HL-60 (cell line): ENCODE data around the gene PIWIL4.

ENCODE experiments used
- DNase-seq, 2 experiments: peaks; one replicate each; pipeline ENCODE4 v3.0.0-alpha.2; 2010 to 2020; ENCODE audit warnings: low read depth in 1 of 2, low spot score in 1 of 2
- H3K27ac ChIP-seq: fragments of 250-450 bp; sonication (Bioruptor Pico); replicated peaks from 2 replicates; pipeline ENCODE4 v1.5.1; 2020; ENCODE audit warnings: mild to moderate bottlenecking, moderate library complexity
- H3K27me3 ChIP-seq: fragments of 250-450 bp; sonication (Bioruptor Pico); 2 replicates; pipeline ENCODE4 v1.5.1; 2021; ENCODE audit warnings: mild to moderate bottlenecking, moderate library complexity; ENCODE audit not compliant: insufficient read depth, poor library complexity, severe bottlenecking
- H3K4me3 ChIP-seq: replicated peaks from 2 replicates; pipeline ENCODE4 v1.5.1; 2011; ENCODE audit warnings: mild to moderate bottlenecking, control low read depth, low read length; ENCODE audit not compliant: insufficient read depth
- CTCF ChIP-seq: IDR thresholded peaks from one replicate; pipeline ENCODE4 v1.5.1; 2011; ENCODE audit warnings: low read length, control low read depth, inconsistent platforms; ENCODE audit not compliant: insufficient read depth
- GABPA ChIP-seq: IDR thresholded peaks from 2 replicates; pipeline ENCODE4 v1.6.1; 2012; ENCODE audit warnings: low read depth
- POLR2AphosphoS5 ChIP-seq: IDR thresholded peaks from 2 replicates; pipeline ENCODE4 v1.6.1; 2012; ENCODE audit warnings: low read depth
- REST ChIP-seq: IDR thresholded peaks from 2 replicates; pipeline ENCODE4 v1.6.1; 2012; ENCODE audit warnings: low read depth; ENCODE audit not compliant: insufficient replicate concordance
- SPI1 ChIP-seq: IDR thresholded peaks from 2 replicates; pipeline ENCODE4 v1.6.1; 2012; ENCODE audit warnings: low read depth, mild to moderate bottlenecking, borderline replicate concordance

Gene PIWIL4

GRCh38 chr11:94583866-94584500, 16.8 kb downstream of the PIWIL4 start:
- H3K27ac ChIP-seq: peak overlapping the region; percentile 90

DNA sequence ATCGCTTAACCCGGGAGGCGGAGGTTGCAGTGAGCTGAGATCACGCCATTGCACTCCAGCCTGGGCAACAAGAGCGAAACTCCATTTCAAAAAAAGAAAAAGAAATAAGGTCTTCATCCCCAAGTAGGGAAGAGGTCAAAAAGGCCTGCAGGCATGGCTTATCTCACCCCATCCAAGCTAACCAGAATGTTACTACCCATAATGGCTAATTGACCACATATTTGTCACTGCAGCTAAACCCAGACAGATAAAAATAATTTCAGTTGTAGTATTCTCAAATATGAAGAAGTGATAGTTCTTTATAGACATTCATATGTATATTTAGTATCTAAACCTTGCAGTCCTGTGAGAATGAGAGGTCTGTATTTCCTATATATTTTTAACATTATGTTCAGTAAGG, 17.8 kb downstream of the PIWIL4 start:
- Histone ChIP-seq H3K27me3 (no peaks in the 10 kb centered on the region), H3K4me3 (no peak overlapping the region), H3K27ac (peak overlapping the region; percentile 90)
- TF ChIP-seq CTCF (no peak), SPI1 (no peak), REST (no peak), GABPA (no peak), POLR2AphosphoS5 (no peak)
- DNase-seq: no peak

More at GRCh38 chr11:94583866-94584500, 16.8 kb downstream of the PIWIL4 start:
- H3K4me3 ChIP-seq: peak overlapping the region; percentile 22
- H3K27me3 ChIP-seq: no peaks in the 10 kb centered on the region
- peak in 1 of 2 experiments; percentile 81 for DNase-seq
- TF ChIP-seq GABPA (no peak), POLR2AphosphoS5 (peak; percentile 37; the same call in 1 of the 2 replicates), SPI1 (peak; percentile 10; the same call in 1 of the 2 replicates), REST (no peak), CTCF (no peak)

DNA sequence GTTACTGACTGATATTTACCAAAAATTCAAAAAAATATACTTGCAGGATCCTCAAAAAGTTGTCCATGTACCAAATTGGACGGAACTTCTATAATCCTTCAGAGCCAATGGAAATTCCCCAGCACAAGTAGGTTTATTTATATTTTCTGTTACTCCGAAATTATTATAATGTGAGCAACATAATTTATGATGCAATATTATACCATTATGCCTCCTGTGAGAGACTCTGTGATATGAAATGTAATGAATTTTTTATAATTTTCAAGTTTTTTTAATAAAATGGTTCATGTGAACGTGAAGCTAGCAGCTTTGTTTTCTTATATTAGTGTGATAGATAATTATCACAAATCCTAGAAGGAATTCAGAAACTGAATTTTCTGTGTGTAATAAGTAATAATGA, 18.2 kb downstream of the PIWIL4 start:
- H3K27me3 ChIP-seq: no peaks in the 10 kb centered on the region
- TF ChIP-seq POLR2AphosphoS5 (no peak), SPI1 (no peak), CTCF (no peak), GABPA (no peak), REST (no peak)
- DNase-seq: no peak
- H3K27ac ChIP-seq: no peak overlapping the region
- no peak overlapping the region for H3K4me3 ChIP-seq
